Panc1 (cell line): ENCODE data around the gene ARL15. TPM values are rescaled to one million over a fixed set of nuclear protein-coding genes. Genes with fewer than 3 reads are reported as not detected.

Source experiments
- ATAC-seq: fragments of 200-7000 bp; cut with Tn5 transposase; 2 replicates; pipeline ENCODE4 v1.9.1; 2020; ENCODE audit warnings: mild to moderate bottlenecking, moderate library complexity
- BruUV-seq: library from RNA; stranded (reverse); fragments of 400-500 nt; replicated peaks from 2 replicates; lab custom pipeline; 2021; lab: Mats Ljungman, UMichigan
- CTCF ChIA-PET: fragments of 300-600 bp; sonication (Branson Sonifier 250); formaldehyde crosslinking; loops from one replicate; lab custom pipeline; 2022; ENCODE audit warnings: antibody characterized with exemption; lab: Charles Lee
- POLR2A ChIA-PET: fragments of 300-600 bp; sonication (Branson Sonifier 250); formaldehyde crosslinking; loops from one replicate; lab custom pipeline; 2022; ENCODE audit warnings: antibody characterized with exemption; lab: Charles Lee
- DNase-seq: peaks from one replicate; pipeline ENCODE4 v3.0.0-alpha.2; 2010; ENCODE audit warnings: low read depth, low spot score
- H3K27ac ChIP-seq: 2 replicates; pipeline ENCODE4 v1.5.1; 2011; ENCODE audit warnings: mild to moderate bottlenecking, low read length, inconsistent platforms
- H3K27me3 ChIP-seq: fragments of 200-500 bp; sonication (Bioruptor generic); 2 replicates; pipeline ENCODE4 v1.6.0; 2014; ENCODE audit warnings: low read length, inconsistent platforms; ENCODE audit not compliant: control insufficient read depth, insufficient read depth
- H3K36me3 ChIP-seq: fragments of 200-500 bp; sonication (Bioruptor generic); 2 replicates; pipeline ENCODE4 v1.5.1; 2014; ENCODE audit warnings: inconsistent platforms, mild to moderate bottlenecking, low read length, moderate library complexity; ENCODE audit not compliant: control insufficient read depth, insufficient read depth
- H3K4me1 ChIP-seq: 2 replicates; pipeline ENCODE4 v1.5.1; 2011; ENCODE audit warnings: inconsistent platforms, mild to moderate bottlenecking, low read length, moderate library complexity; ENCODE audit not compliant: control insufficient read depth, insufficient read depth
- H3K4me3 ChIP-seq, 2 experiments: 2 replicates each; pipeline ENCODE4 v1.5.1; 2011 to 2012; ENCODE audit warnings: low read depth in 2 of 2, low read length in 2 of 2, mild to moderate bottlenecking in 2 of 2, inconsistent platforms in 1 of 2, moderate library complexity in 1 of 2
- H3K9me3 ChIP-seq: fragments of 200-500 bp; sonication (Bioruptor generic); 2 replicates; pipeline ENCODE4 v1.5.1; 2014; ENCODE audit warnings: low read depth, mild to moderate bottlenecking, inconsistent platforms, low read length, moderate library complexity; ENCODE audit not compliant: control insufficient read depth, insufficient read depth
- CTCF ChIP-seq: fragments of 450-650 bp; IDR thresholded peaks from 2 replicates; pipeline ENCODE4 v1.5.1; 2017; ENCODE audit warnings: mild to moderate bottlenecking
- POLR2AphosphoS5 ChIP-seq: IDR thresholded peaks from 2 replicates; pipeline ENCODE4 v1.6.1; 2012; ENCODE audit warnings: mild to moderate bottlenecking, low read depth, low read length, moderate library complexity
- REST ChIP-seq, 2 experiments: IDR thresholded peaks; 2 replicates each; pipeline ENCODE4 v1.6.1; 2011 to 2012; ENCODE audit warnings: low read depth in 2 of 2, control low read depth in 1 of 2, low read length in 1 of 2, mild to moderate bottlenecking in 1 of 2, moderate library complexity in 1 of 2; ENCODE audit not compliant: insufficient read depth in 1 of 2
- SIN3A ChIP-seq: IDR thresholded peaks from 2 replicates; pipeline ENCODE4 v1.6.1; 2012; ENCODE audit warnings: low read depth, mild to moderate bottlenecking, low read length, moderate library complexity, borderline replicate concordance; ENCODE audit not compliant: insufficient read depth
- TCF7L2 ChIP-seq: IDR thresholded peaks from 2 replicates; pipeline ENCODE4 v1.6.1; 2011; ENCODE audit warnings: mild to moderate bottlenecking, low read depth, low read length, inconsistent platforms
- in situ Hi-C: cut with HindIII; loops from 2 replicates; pipeline ENCODE4 v1.10.0; 2016; ENCODE audit warnings: low sequenced_read_pairs, low pct_unique_long_range_greater_than_20kb
- intact Hi-C: fragments of 100-400 bp; cut with micrococcal nuclease; formaldehyde crosslinking; loops from one replicate; pipeline ENCODE4 v1.10.0; 2022; ENCODE audit not compliant: unreplicated experiment
- total RNA-seq: library from RNA; stranded (reverse); gene quantifications from one replicate; pipeline ENCODE4 v1.2.1, GENCODE V29; 2021; ENCODE audit not compliant: unreplicated experiment

ARL15 gene
- total RNA-seq, 1 experiment from 2014 or later, result 16.5 TPM

- no peak for DNase-seq
- no TSS peak for BruUV-seq
- ATAC-seq, result no peak
- intact Hi-C loops (no loop called here), in situ Hi-C loops (no loop called here)
- Histone ChIP-seq H3K4me1 (no peaks in the 10 kb centered on the region), H3K36me3 (no peaks in the 10 kb centered on the region), H3K27ac (no peak overlapping the region), H3K4me3 (no peak overlapping the region), H3K27me3 (no peaks in the 10 kb centered on the region), H3K9me3 (no peaks in the 10 kb centered on the region)
- ChIA-PET POLR2A (no interaction called here), CTCF (no interaction called here)
- no peak for TF ChIP-seq POLR2AphosphoS5
- TF ChIP-seq TCF7L2, result no peak
- no peak for TF ChIP-seq SIN3A
- TF ChIP-seq CTCF, result no peak
- no peak for TF ChIP-seq REST (IDR thresholded peaks at IDR 0.05; ENCODE audit: insufficient read depth in 1 of 2, low read depth in 2 of 2, low read length in 1 of 2)
Measured at GRCh38 chr5:54007827-54008777, 302.3 kb downstream of the ARL15 start.

- intact Hi-C loops, result no loop called here
- H3K27ac ChIP-seq, result no peak overlapping the region
- in situ Hi-C loops, result no loop called here
- no peaks in the 10 kb centered on the region for H3K27me3 ChIP-seq
- no peaks in the 10 kb centered on the region for H3K36me3 ChIP-seq
- BruUV-seq, result no TSS peak
- ChIA-PET CTCF (no interaction called here), POLR2A (no interaction called here)
- no peaks in the 10 kb centered on the region for H3K4me1 ChIP-seq
- ATAC-seq (no peak), DNase-seq (no peak)
- no peak for TF ChIP-seq TCF7L2
- no peak for TF ChIP-seq REST (IDR thresholded peaks at IDR 0.05; ENCODE audit: insufficient read depth in 1 of 2, low read depth in 2 of 2, low read length in 1 of 2)
- no peak for TF ChIP-seq SIN3A
- no peak for TF ChIP-seq CTCF
- no peak for TF ChIP-seq POLR2AphosphoS5
- no peaks in the 10 kb centered on the region for H3K9me3 ChIP-seq
- H3K4me3 ChIP-seq, result no peak overlapping the region
Measured at GRCh38 chr5:54004697-54005096, 305.7 kb downstream of the ARL15 start.
